Kidney (tissue), 14 donors: Measurements from ENCODE around the gene RAPGEF5. TPM values are rescaled to one million over a fixed set of nuclear protein-coding genes. Genes with fewer than 3 reads are reported as not detected.

Source experiments
- DNase-seq, 5 donors: peaks; one replicate each; pipeline ENCODE4 v3.0.0-alpha.2; 2013 to 2020
- FAIRE-seq: peaks from 2 replicates; lab custom pipeline; 2012; peaks lifted over from hg19 to GRCh38; lab: Jason Lieb, UNC
- H3K27ac ChIP-seq, 2 donors: one replicate each; pipeline ENCODE4 v1.7.0; 2013; ENCODE audit warnings: low read depth in 2 of 2, low read length in 2 of 2, inconsistent platforms in 1 of 2
- H3K27me3 ChIP-seq: one replicate; pipeline ENCODE4 v1.7.1; 2013; ENCODE audit warnings: low read length, inconsistent platforms; ENCODE audit not compliant: control insufficient read depth, insufficient read depth
- H3K36me3 ChIP-seq, 3 donors: one replicate each; pipeline versions ENCODE4 v1.7.0 to v1.7.1; 2013; ENCODE audit warnings: low read length in 3 of 3, control low read depth in 1 of 3, inconsistent platforms in 1 of 3; ENCODE audit not compliant: insufficient read depth in 3 of 3, control insufficient read depth in 2 of 3
- H3K4me1 ChIP-seq, 3 donors: one replicate each; pipeline versions ENCODE4 v1.7.0 to v1.7.1; 2013; ENCODE audit warnings: low read length in 3 of 3, inconsistent platforms in 1 of 3, low read depth in 1 of 3; ENCODE audit not compliant: control insufficient read depth in 2 of 3, insufficient read depth in 2 of 3
- H3K4me3 ChIP-seq, 3 donors: one replicate each; pipeline versions ENCODE4 v1.7.0 to v1.8.1; 2013; ENCODE audit warnings: low read length in 3 of 3, control low read depth in 1 of 3, inconsistent platforms in 1 of 3
- H3K9ac ChIP-seq, 3 donors: one replicate each; pipeline versions ENCODE4 v1.7.0 to v1.7.1; 2013; ENCODE audit warnings: low read length in 3 of 3, control low read depth in 1 of 3, inconsistent platforms in 1 of 3
- H3K9me3 ChIP-seq, 3 donors: one replicate each; pipeline versions ENCODE4 v1.7.0 to v1.7.1; 2013; ENCODE audit warnings: low read length in 3 of 3, control low read depth in 1 of 3, inconsistent platforms in 1 of 3; ENCODE audit not compliant: control insufficient read depth in 2 of 3, insufficient read depth in 1 of 3
- intact Hi-C: fragments of 100-400 bp; cut with DNase I; formaldehyde crosslinking; loops from one replicate; pipeline ENCODE4 v1.11.1; 2022
- polyA plus RNA-seq: library from polyadenylated mRNA; stranded (reverse); fragments of 350-450 nt; fragmentation: Illumina TruSeq; extraction: RNeasy Lipid Tissue Mini Kit (QIAGEN cat#74804); gene quantifications from one replicate; pipeline ENCODE4 v1.2.3, GENCODE V29; 2014; ENCODE audit warnings: low read depth, low replicate concordance; ENCODE audit not compliant: insufficient read depth
- total RNA-seq: library from RNA; stranded (reverse); fragmentation: NEBNext Ultra II Directional; extraction: Animal tissue kit (Norgen Biotek cat#: 25700); gene quantifications from one replicate; pipeline ENCODE4 v1.2.1, GENCODE V29; 2021
- TF ChIP-seq, protein P1 (sequence below): IDR thresholded peaks from 3 replicates; pipeline ENCODE4 v1.5.1; 2012; ENCODE audit warnings: mild to moderate bottlenecking, moderate library complexity, borderline replicate concordance; ENCODE audit not compliant: insufficient read depth; ENCODE audit errors: extremely low read depth
- donor health status: control.
- donor health status: control.
- donor health status: control.
- donor health status: control.
- donor health status: control.
- donor health status: DM: yes; HTN: yes; CAD: no.
- donor health status: Normal renal cell carcinoma (clear cell type).

RAPGEF5 gene
- total and polyA plus RNA-seq, 2 donors from 2014 or later = 3.9 to 67.8 TPM

DNA sequence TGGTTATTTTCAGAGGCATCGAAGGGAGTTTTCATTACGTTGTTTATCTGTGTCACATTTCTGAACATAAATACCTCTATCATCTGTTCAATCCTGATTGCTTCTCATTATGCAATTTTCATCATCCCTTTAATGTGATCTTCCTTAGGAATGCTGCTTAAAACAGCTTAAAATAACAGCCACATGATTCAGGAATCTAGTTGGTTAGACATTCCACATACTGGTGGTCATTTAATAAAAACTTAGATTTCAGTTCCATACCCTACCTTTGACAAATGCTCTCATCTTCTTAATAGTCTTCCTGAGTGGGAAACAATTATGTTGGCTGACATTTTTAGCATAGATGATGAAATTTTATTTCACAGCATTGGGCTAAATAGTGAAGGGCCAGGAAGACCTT is 219.9 kb downstream of the RAPGEF5 start:
- Histone ChIP-seq H3K4me3 (no peak overlapping the region), H3K4me1 (peaks cover 0 to 2% (median 2%) of the 10 kb centered on the region in 3 donors), H3K9ac (no peak overlapping the region), H3K27ac (no peak overlapping the region), H3K9me3 (no peaks in the 10 kb centered on the region), H3K36me3 (peaks cover 0 to 10% (median 3%) of the 10 kb centered on the region in 3 donors), H3K27me3 (no peaks in the 10 kb centered on the region)
- intact Hi-C loops = no loop called here
- FAIRE-seq = no peak
- TF ChIP-seq, protein P1, sequence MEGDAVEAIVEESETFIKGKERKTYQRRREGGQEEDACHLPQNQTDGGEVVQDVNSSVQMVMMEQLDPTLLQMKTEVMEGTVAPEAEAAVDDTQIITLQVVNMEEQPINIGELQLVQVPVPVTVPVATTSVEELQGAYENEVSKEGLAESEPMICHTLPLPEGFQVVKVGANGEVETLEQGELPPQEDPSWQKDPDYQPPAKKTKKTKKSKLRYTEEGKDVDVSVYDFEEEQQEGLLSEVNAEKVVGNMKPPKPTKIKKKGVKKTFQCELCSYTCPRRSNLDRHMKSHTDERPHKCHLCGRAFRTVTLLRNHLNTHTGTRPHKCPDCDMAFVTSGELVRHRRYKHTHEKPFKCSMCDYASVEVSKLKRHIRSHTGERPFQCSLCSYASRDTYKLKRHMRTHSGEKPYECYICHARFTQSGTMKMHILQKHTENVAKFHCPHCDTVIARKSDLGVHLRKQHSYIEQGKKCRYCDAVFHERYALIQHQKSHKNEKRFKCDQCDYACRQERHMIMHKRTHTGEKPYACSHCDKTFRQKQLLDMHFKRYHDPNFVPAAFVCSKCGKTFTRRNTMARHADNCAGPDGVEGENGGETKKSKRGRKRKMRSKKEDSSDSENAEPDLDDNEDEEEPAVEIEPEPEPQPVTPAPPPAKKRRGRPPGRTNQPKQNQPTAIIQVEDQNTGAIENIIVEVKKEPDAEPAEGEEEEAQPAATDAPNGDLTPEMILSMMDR = no peak
- DNase-seq = no peak

DNA sequence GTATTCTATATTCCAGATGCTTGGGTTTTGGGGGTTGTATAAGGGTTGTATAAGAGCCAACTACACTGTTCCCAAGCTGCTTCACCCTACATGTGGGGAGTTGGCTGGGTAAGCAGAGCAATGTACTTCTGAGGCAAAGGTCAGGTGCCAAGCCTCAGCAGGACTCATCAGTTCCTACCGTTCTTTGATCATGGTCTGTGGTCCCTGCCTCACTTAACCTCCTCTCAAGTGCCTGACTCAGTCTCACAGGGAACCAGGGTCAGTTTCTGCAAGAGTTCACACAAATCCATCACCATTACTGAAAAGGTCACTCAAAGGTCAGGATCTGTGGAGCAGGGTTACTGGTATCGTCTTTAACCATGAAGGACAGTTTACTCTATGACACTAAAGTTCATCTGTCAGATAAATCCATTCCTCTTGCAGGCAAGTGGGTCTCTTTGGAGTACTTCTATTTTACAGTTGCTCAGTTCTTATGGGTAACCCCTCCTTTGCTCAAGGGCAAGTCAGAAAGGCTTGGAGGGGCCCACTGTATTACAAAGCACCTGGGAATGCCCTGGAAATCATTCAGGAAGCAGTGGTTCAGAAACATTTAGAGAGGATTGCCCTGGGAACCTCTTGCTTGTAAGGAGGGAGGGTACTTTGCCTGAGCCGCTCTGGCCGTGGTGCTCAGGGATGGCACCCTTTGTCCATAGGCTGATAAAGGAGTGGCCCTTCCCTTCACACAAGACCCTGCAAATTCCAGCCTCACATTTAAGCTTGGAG is 227.0 kb downstream of the RAPGEF5 start:
- H3K4me1 ChIP-seq = no peaks in the 10 kb centered on the region
- H3K9me3 ChIP-seq = no peaks in the 10 kb centered on the region
- intact Hi-C loops = no loop called here
- no peak overlapping the region for H3K4me3 ChIP-seq
- H3K9ac ChIP-seq = no peak overlapping the region
- no peaks in the 10 kb centered on the region for H3K36me3 ChIP-seq
- no peak overlapping the region for H3K27ac ChIP-seq
- H3K27me3 ChIP-seq = no peaks in the 10 kb centered on the region
- TF ChIP-seq, protein P1 = no peak
- FAIRE-seq = no peak
- DNase-seq = no peak

DNA sequence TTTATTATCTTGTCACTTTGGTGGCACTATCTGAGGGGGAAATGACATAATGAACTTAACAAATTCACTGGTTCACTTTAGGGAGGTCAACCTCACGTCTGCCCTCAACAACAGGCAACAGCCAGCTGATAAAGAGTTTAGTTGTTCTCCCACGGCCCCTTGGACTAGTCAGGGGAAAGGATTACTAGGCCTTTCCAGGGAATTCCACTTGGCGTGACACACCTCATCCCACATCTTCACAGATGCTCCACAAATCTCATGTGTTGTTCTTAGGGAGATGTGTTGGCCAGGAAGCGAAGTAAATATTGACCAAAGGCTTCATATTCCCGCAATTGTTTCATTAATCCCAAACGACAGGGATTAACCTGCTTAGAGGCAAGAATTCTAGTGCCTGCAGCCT is 227.8 kb downstream of the RAPGEF5 start:
- Histone ChIP-seq H3K4me1 (no peaks in the 10 kb centered on the region), H3K9me3 (no peaks in the 10 kb centered on the region), H3K27me3 (no peaks in the 10 kb centered on the region), H3K4me3 (no peak overlapping the region), H3K9ac (no peak overlapping the region), H3K36me3 (no peaks in the 10 kb centered on the region), H3K27ac (no peak overlapping the region)
- FAIRE-seq (no peak), DNase-seq (no peak)
- intact Hi-C loops = no loop called here
- TF ChIP-seq, protein P1 = no peak
